GM23338 (cell line): ENCODE data around the gene SH3BP4. TPM values are rescaled to one million over a fixed set of nuclear protein-coding genes. Genes with fewer than 3 reads are reported as not detected.

ENCODE experiments used
- ATAC-seq: fragments of 200-7000 bp; cut with Tn5 transposase; 3 replicates; pipeline ENCODE4 v1.9.1; 2020
- DNase-seq: peaks from one replicate; pipeline ENCODE4 v3.0.0-alpha.2; 2015; ENCODE audit warnings: low spot score
- H2AFZ ChIP-seq: fragments of 200-600 bp; sonication (generic); 2 replicates; pipeline ENCODE4 v1.8.0; 2016; ENCODE audit warnings: antibody characterized with exemption, mild to moderate bottlenecking, moderate library complexity
- H3F3A ChIP-seq: fragments of 200-600 bp; sonication (generic); replicated peaks from 2 replicates; pipeline ENCODE4 v1.8.0; 2017; ENCODE audit warnings: antibody characterized with exemption, mixed run types, low read depth
- H3K27ac ChIP-seq: fragments of 200-600 bp; sonication (generic); 2 replicates; pipeline ENCODE4 v1.6.1; 2016; ENCODE audit warnings: low read depth
- H3K27me3 ChIP-seq: fragments of 200-600 bp; sonication (generic); 2 replicates; pipeline ENCODE4 v1.8.0; 2016; ENCODE audit warnings: mild to moderate bottlenecking, mixed run types, moderate library complexity; ENCODE audit not compliant: insufficient read depth
- H3K36me3 ChIP-seq: fragments of 200-600 bp; sonication (generic); 2 replicates; pipeline ENCODE4 v1.8.0; 2016; ENCODE audit warnings: mild to moderate bottlenecking; ENCODE audit not compliant: insufficient read depth
- H3K4me1 ChIP-seq: fragments of 200-600 bp; sonication (generic); 2 replicates; pipeline ENCODE4 v1.8.0; 2016; ENCODE audit warnings: mild to moderate bottlenecking, moderate library complexity; ENCODE audit not compliant: insufficient read depth
- H3K4me2 ChIP-seq: fragments of 200-600 bp; sonication (generic); 2 replicates; pipeline ENCODE4 v1.7.1; 2017; ENCODE audit warnings: mixed run types
- H3K4me3 ChIP-seq: fragments of 200-600 bp; sonication (generic); 2 replicates; pipeline ENCODE4 v1.6.1; 2016; ENCODE audit warnings: mixed run types
- H3K79me2 ChIP-seq: fragments of 200-600 bp; sonication (generic); replicated peaks from 2 replicates; pipeline ENCODE4 v1.8.0; 2017; ENCODE audit warnings: mild to moderate bottlenecking; ENCODE audit not compliant: insufficient read depth
- H3K9me2 ChIP-seq: fragments of 200-600 bp; sonication (generic); 2 replicates; pipeline ENCODE4 v1.8.0; 2017; ENCODE audit not compliant: insufficient read depth
- H4K20me1 ChIP-seq: fragments of 200-600 bp; sonication (generic); replicated peaks from 2 replicates; pipeline ENCODE4 v1.8.0; 2017; ENCODE audit warnings: mild to moderate bottlenecking; ENCODE audit not compliant: insufficient read depth
- H3K27ac Mint-ChIP-seq: 2 replicates; pipeline ENCODE4 v1.8.0; 2020; ENCODE audit warnings: inconsistent platforms, mild to moderate bottlenecking, moderate library complexity, mixed read lengths
- H3K27me3 Mint-ChIP-seq: 3 replicates; pipeline ENCODE4 v1.8.0; 2022; ENCODE audit warnings: low read depth, mild to moderate bottlenecking, moderate library complexity, mixed read lengths, inconsistent platforms; ENCODE audit not compliant: insufficient read depth, poor library complexity
- H3K36me3 Mint-ChIP-seq: 3 replicates; pipeline ENCODE4 v1.8.0; 2021; ENCODE audit warnings: low read depth, mild to moderate bottlenecking, inconsistent platforms, moderate library complexity, mixed read lengths
- H3K4me1 Mint-ChIP-seq: 3 replicates; pipeline ENCODE4 v1.8.0; 2020; ENCODE audit warnings: mild to moderate bottlenecking, inconsistent platforms, mixed read lengths
- H3K4me3 Mint-ChIP-seq: 3 replicates; pipeline ENCODE4 v1.8.0; 2021; ENCODE audit warnings: moderate library complexity, mild to moderate bottlenecking, inconsistent platforms, mixed read lengths
- H3K9me3 Mint-ChIP-seq: 3 replicates; pipeline ENCODE4 v1.8.0; 2020; ENCODE audit warnings: moderate library complexity, mild to moderate bottlenecking, inconsistent platforms, mixed read lengths
- CREB1 ChIP-seq: fragments of 250-450 bp; sonication (Bioruptor Pico); IDR thresholded peaks from 2 replicates; pipeline ENCODE4 v1.5.0; 2020; ENCODE audit warnings: low read depth, mild to moderate bottlenecking, moderate library complexity
- CTCF ChIP-seq, 2 experiments: fragments of 200-600 bp in 1 of 2; sonication (generic) in 1 of 2; conservative IDR thresholded peaks; 2 replicates each; pipeline versions ENCODE4 v1.5.1 to v1.6.1; 2016 to 2017; ENCODE audit warnings: antibody characterized with exemption in 2 of 2, low read depth in 2 of 2, mild to moderate bottlenecking in 2 of 2, moderate library complexity in 1 of 2
- EZH2 ChIP-seq: fragments of 200-600 bp; sonication (generic); IDR thresholded peaks from one replicate; pipeline ENCODE4 v1.8.0; 2017; ENCODE audit warnings: antibody characterized with exemption, mild to moderate bottlenecking, low read depth; ENCODE audit not compliant: unreplicated experiment
- EZH2phosphoT487 ChIP-seq: fragments of 200-600 bp; sonication (generic); IDR thresholded peaks from one replicate; pipeline ENCODE4 v1.8.1; 2018; ENCODE audit warnings: antibody characterized with exemption; ENCODE audit not compliant: unreplicated experiment
- JUNB ChIP-seq: IDR thresholded peaks from one replicate; pipeline ENCODE4 v1.6.1; 2016; ENCODE audit warnings: antibody characterized with exemption; ENCODE audit not compliant: unreplicated experiment
- NANOG ChIP-seq: IDR thresholded peaks from 2 replicates; pipeline ENCODE4 v1.6.1; 2016; ENCODE audit warnings: antibody characterized with exemption, borderline replicate concordance
- POLR2AphosphoS5 ChIP-seq: IDR thresholded peaks from 2 replicates; pipeline ENCODE4 v1.6.1; 2016; ENCODE audit warnings: antibody characterized with exemption, low read depth
- REST ChIP-seq: IDR thresholded peaks from one replicate; pipeline ENCODE4 v1.6.1; 2018; ENCODE audit warnings: antibody characterized with exemption; ENCODE audit not compliant: unreplicated experiment
- ZNF114 ChIP-seq: fragments of 250-450 bp; sonication (Bioruptor Pico); IDR thresholded peaks from 2 replicates; pipeline ENCODE4 v1.5.0; 2020; ENCODE audit warnings: mild to moderate bottlenecking, moderate library complexity
- ZNF331 ChIP-seq: fragments of 250-450 bp; sonication (Bioruptor Pico); IDR thresholded peaks from 2 replicates; pipeline ENCODE4 v1.5.0; 2020; ENCODE audit warnings: low read depth, mild to moderate bottlenecking, moderate library complexity
- polyA plus RNA-seq: library from polyadenylated mRNA; unstranded; fragments of >200 nt; fragmentation: Nextera tagmentation; extraction: Ambion mirVana; gene quantifications from 2 replicates; pipeline ENCODE4 v1.2.1, GENCODE V29; 2016
- total RNA-seq: library from RNA; depleted of rRNA; stranded (reverse); fragments of >200 nt; shearing (Covaris generic); gene quantifications from 2 replicates; pipeline ENCODE4 v1.2.3, GENCODE V29; 2014

The SH3BP4 gene
- total and polyA plus RNA-seq, 2 experiments from 2014 or later, result 15.6 to 50.9 TPM

GRCh38 chr2:234991793-234992192, 40.0 kb downstream of the SH3BP4 start:
- no peak overlapping the region for H2AFZ ChIP-seq
- Mint-ChIP-seq H3K27ac (no peak overlapping the region), H3K36me3 (peaks cover 32% of the 10 kb centered on the region; the same call in 2 of the 3 replicates), H3K9me3 (no peaks in the 10 kb centered on the region; the same call in 2 of the 3 replicates), H3K4me1 (peaks cover 32% of the 10 kb centered on the region), H3K27me3 (peaks cover 16% of the 10 kb centered on the region), H3K4me3 (no peak overlapping the region)
- peaks cover 4% of the 10 kb centered on the region; the same call in 1 of the 2 replicates for H4K20me1 ChIP-seq
- TF ChIP-seq EZH2 (no peak), ZNF331 (CRISPR knock-in tag) (no peak), JUNB (no peak), CTCF (conservative IDR thresholded peaks at IDR 0.05; ENCODE audit: low read depth in 2 of 2) (no peak), REST (no peak), NANOG (no peak), POLR2AphosphoS5 (no peak), EZH2phosphoT487 (no peak)
- H3K36me3 ChIP-seq, result no peaks in the 10 kb centered on the region
- H3K4me1 ChIP-seq, result peaks cover 30% of the 10 kb centered on the region
- H3K79me2 ChIP-seq, result peaks cover 92% of the 10 kb centered on the region
- ATAC-seq, result no peak
- H3K27me3 ChIP-seq, result no peaks in the 10 kb centered on the region
- peaks cover 12% of the 10 kb centered on the region; the same call in 1 of the 2 replicates for H3K9me2 ChIP-seq
- DNase-seq, result no peak
- no peak overlapping the region for H3K27ac ChIP-seq
- no peak overlapping the region for H3K4me2 ChIP-seq
- H3K4me3 ChIP-seq, result no peak overlapping the region
- no peaks in the 10 kb centered on the region for H3F3A ChIP-seq

GRCh38 chr2:234992196-234992595, 40.4 kb downstream of the SH3BP4 start:
- H3K79me2 ChIP-seq, result peaks cover 92% of the 10 kb centered on the region
- no peaks in the 10 kb centered on the region for H3K36me3 ChIP-seq
- peaks cover 14% of the 10 kb centered on the region for H3K27me3 Mint-ChIP-seq
- ATAC-seq, result no peak
- H3K27ac ChIP-seq, result no peak overlapping the region
- no peaks in the 10 kb centered on the region; the same call in 2 of the 3 replicates for H3K9me3 Mint-ChIP-seq
- no peak overlapping the region for H2AFZ ChIP-seq
- no peaks in the 10 kb centered on the region for H3K27me3 ChIP-seq
- H3K4me3 ChIP-seq, result no peak overlapping the region
- no peak for DNase-seq
- no peak overlapping the region for H3K4me3 Mint-ChIP-seq
- no peak overlapping the region for H3K4me2 ChIP-seq
- H3K4me1 ChIP-seq, result peaks cover 33% of the 10 kb centered on the region
- peaks cover 9% of the 10 kb centered on the region; the same call in 1 of the 2 replicates for H3K9me2 ChIP-seq
- H3F3A ChIP-seq, result no peaks in the 10 kb centered on the region
- peaks cover 32% of the 10 kb centered on the region; the same call in 2 of the 3 replicates for H3K36me3 Mint-ChIP-seq
- peaks cover 34% of the 10 kb centered on the region for H3K4me1 Mint-ChIP-seq
- no peak overlapping the region for H3K27ac Mint-ChIP-seq
- H4K20me1 ChIP-seq, result peaks cover 4% of the 10 kb centered on the region; the same call in 1 of the 2 replicates
- TF ChIP-seq ZNF114 (no peak), EZH2phosphoT487 (no peak), CTCF (conservative IDR thresholded peaks at IDR 0.05; ENCODE audit: low read depth in 2 of 2) (no peak), CREB1 (no peak)
